Renal cortex interstitium (tissue), 11 donors: ENCODE data around the gene TINCR. TPM values are rescaled to one million over a fixed set of nuclear protein-coding genes. Genes with fewer than 3 reads are reported as not detected.
"Not testable (repeated sequence)": the region's sequence is repeated elsewhere in the genome, so short reads cannot be mapped to it uniquely, and the experiment has no call there.

Experiments
- DNase-seq, 11 donors: peaks; one replicate each; pipeline ENCODE4 v3.0.0-alpha.2; 2013; ENCODE audit warnings: low read depth in 9 of 11, low spot score in 4 of 11; ENCODE audit errors: extremely low read depth in 1 of 11
- polyA plus RNA-seq, 3 donors: library from polyadenylated mRNA; unstranded; fragments of 120-200 nt; gene quantifications; one replicate each; pipeline ENCODE4 v1.2.1, GENCODE V29; 2013; ENCODE audit not compliant: insufficient read length in 3 of 3

TINCR gene
- polyA plus RNA-seq, 3 donors, result 0.49 to 1.0 (median 0.65) TPM

DNA sequence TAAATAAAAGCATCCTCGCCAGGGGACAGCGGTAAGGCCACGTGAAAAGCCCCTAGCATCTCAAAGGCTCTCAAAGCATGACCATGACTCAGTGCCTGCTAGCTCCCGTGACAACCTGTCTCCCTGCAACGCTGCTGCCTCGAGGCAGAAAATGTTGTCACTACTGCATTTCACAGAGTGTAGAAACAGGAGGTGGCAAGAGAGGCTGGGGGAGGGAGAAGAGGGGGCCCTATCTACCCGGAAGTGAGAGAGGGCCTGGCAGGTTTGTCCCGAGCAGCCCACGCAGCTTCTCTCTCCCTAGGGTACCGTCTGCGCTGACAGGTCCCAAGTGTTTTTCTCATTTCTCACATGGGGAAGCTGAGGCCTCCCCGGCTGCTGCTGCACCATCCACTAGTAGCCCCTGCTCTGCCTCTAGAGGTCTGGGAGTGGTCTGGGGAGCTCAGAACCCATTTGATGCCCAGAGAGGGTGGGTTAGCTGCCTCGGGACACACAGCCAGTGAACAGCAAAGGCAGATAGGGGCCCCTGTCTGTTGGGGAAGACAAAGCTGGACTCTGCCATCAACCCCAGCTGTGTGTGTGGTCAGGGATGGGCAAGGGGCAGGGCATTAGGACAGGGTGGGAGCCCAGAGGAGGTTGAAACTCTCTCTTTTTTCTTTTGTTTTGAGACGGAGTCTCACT is 3.7 kb downstream of the TINCR start:
- no peak for DNase-seq

DNA sequence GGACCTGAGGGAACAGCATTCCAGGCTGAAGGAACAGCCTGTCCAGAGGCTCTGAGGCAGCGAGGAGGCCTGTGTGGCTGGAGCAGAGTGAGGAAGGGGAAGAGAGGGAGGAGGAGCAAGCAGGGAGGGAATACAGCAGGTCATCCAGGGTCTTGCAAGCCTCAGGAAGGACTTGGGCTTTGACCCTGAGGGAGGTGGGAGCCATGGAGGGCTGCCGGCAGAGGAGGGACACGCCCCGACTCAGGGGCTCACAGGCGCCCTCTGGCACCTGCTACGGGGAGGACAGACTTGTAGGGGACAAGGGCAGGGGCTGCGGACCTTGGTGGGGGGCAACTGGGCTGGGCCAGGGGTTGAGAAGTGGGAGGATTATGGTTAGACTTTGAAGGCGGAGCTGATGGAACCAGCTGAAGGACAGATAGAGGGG is 4.7 kb downstream of the TINCR start:
- no peak for DNase-seq

- no peak for DNase-seq
Measured at GRCh38 chr19:5562280-5562679, 5.5 kb downstream of the TINCR start.

- DNase-seq, result no peak
Measured at GRCh38 chr19:5561559-5561958, 6.2 kb downstream of the TINCR start.

DNA sequence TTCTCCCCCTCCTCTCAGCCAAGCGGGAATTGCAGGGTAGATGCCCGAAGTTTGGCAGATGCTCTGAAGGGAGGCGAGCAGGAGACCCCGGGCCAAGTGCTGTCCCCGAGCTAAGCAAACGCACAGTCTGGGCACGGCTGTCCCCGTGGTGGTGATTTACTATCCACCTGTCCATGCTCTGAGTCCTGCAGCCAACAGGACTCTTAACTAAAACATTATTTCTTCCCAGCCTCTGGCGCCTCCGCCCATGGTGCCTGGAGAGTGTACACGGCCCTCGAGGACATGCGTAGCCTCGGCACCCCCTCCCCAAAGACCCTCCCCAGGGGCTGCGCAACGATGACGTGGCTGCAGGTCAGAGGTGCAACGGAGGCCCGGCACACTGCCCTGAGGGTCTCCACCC is 7.6 kb downstream of the TINCR start:
- no peak for DNase-seq

GRCh38 chr19:5559804-5560133 is 8.0 kb downstream of the TINCR start:
- DNase-seq, result no peak

DNA sequence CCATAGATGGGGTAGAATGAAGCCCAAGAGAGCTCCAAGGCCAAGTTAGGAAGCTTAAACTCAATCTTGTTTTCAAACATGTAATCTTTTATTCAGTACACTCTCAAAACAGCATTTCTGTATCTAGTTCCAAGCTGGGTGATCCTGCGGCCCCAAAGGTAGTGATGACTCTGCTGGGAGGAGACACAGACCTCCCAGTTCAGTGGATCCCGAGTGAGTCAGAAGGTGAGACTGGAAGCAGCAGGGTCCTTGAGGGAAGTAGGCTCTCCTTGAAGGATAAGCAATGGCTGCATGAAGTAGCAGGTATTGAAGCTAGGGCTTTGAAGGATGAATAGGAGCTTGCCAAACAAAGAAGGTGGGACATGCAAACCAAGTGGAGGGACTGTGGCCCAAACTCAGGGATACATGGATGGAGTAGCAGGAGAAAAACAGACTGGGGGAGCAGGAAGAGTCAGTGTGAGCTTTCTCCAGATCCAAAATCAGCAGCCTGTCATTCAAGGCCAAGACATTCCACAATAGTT is 9.6 kb downstream of the TINCR start:
- no peak for DNase-seq

GRCh38 chr19:5557691-5558090 is 10.1 kb downstream of the TINCR start:
- DNase-seq, result no peak

- no peak for DNase-seq
Measured at GRCh38 chr19:5554828-5555227, 12.9 kb downstream of the TINCR start.

DNA sequence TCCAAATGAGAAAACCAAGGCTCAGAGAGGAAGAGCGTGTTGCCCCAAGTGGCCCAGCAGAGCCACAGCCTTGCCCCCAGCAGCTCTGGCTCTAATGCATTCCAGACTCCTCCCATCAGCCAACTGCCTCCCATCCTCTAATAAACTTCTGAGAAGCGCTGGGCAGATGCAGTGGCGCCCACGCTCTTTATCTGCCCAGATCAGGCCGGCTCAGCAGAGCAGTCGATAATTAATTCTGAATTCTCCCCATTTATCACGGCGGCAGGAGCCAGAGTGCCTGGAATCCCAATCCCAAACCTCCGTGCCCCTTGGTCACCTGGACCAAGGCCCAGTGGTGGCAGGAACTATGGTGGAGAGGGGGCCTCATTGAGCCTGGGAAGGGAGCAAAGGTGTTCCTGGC is 13.9 kb downstream of the TINCR start:
- DNase-seq, result no peak

GRCh38 chr19:5547881-5548280 is 19.9 kb downstream of the TINCR start:
- DNase-seq, result no peak

DNA sequence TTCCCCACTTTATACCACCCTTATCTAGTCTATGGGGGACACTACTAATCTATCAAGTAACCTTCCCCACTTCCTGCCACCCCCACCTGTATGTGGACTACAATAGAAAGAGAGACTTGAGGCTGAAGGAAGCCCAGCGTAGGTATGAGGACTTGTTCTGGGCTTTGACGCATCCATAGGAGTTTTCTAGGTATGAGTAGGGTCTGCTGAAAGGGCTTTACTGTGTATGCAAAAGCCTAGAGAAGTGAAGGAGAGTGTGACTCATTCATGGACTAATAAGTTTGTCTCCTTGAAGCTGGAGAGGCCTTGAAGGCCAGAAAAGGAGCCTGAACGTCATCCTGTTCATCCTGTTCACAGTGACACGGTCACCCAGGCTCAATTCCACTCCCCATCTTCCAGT is 21.8 kb downstream of the TINCR start:
- DNase-seq, result no peak

DNA sequence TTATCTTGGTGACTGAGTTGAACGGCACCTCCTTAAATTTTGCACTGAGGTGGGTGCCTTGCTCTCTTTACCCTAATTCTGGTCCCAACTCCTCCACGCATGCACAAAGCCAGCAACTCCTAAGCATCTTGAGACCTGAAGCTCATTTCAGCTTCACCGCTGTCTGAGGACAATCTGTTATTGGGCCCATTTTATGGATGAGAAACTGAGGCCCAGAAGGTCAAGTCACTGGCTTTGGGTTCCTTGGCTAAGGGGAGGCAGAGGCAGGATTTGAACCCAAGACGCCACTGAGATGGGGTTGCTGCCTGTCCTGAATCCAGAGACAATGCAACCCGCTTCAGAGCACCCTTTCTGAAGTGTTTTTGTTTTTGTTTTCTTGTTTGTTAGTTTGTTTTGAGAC is 22.7 kb downstream of the TINCR start:
- no peak for DNase-seq

GRCh38 chr19:5542665-5543064 is 25.1 kb downstream of the TINCR start:
- no peak for DNase-seq

DNA sequence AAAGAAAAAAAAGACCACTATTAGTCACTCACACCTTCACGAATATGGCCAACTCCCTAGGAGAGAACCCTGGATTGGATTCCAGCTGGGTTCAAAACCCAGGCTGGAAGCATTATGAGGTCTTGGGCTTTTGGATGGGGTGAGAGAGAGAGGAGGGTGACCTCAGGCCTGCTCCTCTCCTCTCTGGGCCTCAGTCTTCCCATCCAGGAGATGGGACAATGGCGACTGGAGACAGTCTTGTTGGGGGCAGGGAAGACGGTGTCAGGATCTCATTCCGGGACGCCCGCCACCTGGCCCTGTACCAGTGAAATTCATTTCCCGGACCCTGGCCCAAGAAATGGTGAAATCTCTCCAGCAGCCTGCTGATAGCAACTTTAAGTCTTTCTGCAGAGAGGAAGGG is 26.3 kb downstream of the TINCR start:
- no peak for DNase-seq

GRCh38 chr19:5540208-5540607 is 27.5 kb downstream of the TINCR start:
- no peak for DNase-seq

DNA sequence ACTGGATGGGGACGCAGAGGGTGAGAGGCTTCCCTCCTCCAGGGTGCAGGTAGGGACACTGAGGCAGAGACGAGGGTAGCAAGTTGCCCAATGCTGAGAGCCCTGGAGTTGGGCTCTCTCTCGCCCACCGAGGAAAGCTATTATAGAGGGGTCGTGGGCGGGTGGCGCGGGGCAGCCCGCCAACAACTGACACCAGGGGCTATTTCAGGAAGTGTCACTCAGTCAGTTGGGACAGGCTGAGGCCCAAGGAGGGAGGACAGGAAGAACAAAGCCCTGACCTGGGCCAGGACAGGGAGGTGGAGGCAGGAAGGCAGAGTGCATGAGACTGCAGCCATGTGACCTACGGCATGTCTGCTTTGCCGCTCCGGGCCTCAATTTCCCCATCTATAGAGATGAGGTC is 29.9 kb downstream of the TINCR start:
- no peak for DNase-seq

DNA sequence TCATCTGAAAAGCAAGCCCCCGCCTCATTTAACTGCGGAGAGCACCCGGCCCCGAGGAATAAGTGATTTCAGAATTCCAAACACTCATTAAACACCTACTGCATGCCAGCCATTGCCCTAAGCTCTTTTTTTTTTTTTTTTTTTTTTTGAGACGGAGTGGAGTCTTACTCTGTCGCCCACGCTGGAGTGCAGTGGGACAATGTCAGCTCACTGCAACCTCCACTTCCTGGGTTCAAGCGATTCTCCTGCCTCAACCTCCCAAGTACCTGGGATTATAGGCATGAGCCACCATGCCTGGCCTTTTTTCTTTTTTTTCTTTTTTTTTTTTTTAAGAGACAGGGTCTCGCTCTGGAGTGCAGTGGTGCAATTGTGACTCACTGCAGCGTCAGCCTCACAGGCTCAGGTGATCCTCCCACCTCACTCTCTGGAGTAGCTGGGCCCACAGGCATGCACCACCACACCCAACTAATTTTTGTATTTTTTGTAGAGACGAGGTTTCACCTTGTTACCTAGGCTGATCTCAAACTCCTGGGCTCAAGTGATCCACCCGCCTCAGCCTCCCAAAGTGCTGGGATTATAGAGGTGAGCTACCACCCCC is 30.7 kb downstream of the TINCR start:
- not testable (repeated sequence) for DNase-seq

- peak; percentile 29 to 77 (median 67) for DNase-seq
Measured at GRCh38 chr19:5536337-5536894, 31.3 kb downstream of the TINCR start.

DNA sequence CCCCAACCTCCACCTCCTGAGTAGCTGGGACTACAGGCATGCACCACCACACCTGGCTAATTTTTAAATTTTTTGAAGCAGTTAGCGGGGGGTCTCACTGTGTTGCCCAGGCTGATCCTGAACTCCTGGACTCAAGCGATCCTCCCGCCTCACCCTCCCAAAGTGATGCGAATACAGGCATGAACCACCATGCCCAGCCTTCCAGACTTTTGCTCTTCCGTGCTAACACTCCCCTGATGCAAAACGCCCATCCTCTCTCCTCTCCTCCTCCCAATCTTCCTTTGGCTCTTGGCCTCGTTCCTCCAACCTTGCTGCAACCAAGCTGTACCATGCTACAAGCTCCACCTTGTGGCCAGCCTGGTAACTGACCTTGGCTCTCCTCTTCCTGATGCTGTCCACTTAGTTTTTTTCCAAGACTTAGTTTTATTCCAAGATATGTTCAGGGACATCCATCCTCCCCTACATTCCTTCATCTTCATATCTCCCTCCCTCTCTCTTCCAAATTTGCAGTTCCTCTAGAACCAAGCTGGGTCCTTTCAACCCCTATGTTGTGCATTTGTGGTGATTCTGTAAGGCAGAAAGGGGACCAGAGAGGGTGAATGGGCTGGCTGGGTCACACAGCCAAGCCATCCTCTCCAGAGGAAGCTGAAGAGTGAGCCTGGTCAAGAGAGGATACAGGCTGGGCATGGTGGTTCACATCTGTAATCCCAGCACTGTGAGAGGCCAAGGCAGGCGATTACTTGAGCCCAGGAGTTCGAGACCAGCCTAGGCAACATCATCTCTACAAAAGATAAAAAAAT is 32.8 kb downstream of the TINCR start:
- no peak for DNase-seq
